GM18520 (cell line): Measurements from ENCODE around the gene MRPL58.
"Not testable (repeated sequence)": the region's sequence is repeated elsewhere in the genome, so short reads cannot be mapped to it uniquely, and the experiment has no call there.

ENCODE experiments used
- ATAC-seq: cut with Tn5 transposase; IDR thresholded peaks from one replicate; pipeline ENCODE4 v1.9.1; 2021; ENCODE audit not compliant: unreplicated experiment

Gene MRPL58

DNA sequence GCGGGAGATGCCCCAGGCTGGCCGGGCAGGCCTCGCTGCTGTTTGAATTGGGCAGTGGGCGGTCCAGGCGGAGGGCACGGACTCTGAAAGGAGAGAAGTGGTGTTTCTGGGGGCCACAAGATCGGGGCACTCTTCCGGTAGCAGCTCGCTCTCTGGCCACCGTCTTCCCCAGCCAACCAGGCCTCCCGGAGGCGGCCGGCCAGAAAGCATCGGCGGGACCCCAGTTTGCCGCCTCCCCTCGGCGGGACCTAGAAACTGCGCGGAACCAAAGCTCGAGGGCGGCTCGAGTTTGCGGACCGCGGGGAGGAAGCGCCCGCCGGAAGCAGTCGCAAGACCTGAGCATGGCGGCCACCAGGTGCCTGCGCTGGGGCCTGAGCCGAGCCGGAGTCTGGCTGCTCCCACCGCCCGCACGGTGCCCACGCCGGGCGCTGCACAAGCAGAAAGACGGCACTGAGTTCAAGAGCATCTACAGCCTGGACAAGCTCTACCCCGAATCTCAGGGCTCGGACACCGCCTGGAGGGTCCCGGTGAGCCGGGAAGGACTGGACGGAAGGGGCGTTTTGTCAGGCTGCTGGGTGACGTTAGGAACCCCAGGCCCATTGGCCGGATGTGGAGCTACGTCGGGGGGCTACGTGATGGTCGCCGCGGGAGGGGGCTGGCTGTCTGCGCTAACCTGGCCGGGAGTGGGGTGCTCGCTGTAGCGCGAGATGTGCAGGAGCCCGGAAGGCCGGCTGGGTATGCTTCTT lies at the start of gene MRPL58:
Gene MRPL58 (plus strand): TSS at position 325 of the 746 bp plus-strand sequence. CDS start 17 bp downstream, at position 342.
- peak; percentile 66 for ATAC-seq

DNA sequence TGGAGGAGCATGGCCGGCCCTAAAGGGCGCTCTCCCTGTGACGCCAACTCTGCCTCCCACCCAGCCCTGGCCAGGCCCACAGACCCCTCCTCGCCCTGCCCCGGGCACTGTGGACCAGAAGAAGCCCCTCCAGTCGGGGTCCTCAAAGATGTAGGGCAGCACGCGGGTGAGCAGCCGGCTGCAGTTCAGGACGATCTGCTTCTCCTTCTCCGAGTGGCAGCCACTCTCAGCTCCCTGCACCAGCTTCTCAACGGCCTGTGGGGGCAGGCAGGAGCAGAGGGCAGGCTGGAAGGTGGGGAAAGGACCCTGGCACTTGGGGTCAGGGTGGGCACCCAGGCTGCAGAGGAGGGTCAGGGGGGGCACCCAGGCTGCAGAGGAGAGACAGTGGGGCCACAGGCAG lies 48.8 kb upstream of the MRPL58 start:
- ATAC-seq = no peak

DNA sequence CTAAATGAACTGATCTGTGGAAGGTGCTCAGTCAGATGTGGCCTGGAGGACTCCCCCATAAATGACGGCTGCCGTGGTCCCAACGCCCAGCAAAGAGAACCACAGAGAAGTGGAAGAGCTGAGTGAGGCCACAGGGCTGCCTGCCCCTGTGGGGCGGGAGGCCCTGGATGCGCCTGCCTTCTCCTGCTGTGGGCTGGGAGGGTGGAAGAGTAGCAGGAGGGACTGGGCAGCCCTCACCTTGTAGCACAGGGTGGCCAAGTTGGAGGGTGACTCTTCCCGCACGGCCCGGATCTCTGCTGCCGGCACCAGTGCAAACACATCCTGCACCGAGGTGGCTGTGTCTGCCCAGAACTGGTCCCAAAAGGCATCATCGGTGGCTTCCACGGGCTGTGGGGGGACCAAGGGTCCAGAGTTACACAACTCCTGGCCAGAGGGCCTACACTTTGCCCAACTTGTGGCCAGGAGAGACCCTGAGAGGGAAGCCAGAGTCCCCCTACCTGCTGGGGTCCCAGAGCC lies 48.2 kb upstream of the MRPL58 start:
- ATAC-seq = no peak

DNA sequence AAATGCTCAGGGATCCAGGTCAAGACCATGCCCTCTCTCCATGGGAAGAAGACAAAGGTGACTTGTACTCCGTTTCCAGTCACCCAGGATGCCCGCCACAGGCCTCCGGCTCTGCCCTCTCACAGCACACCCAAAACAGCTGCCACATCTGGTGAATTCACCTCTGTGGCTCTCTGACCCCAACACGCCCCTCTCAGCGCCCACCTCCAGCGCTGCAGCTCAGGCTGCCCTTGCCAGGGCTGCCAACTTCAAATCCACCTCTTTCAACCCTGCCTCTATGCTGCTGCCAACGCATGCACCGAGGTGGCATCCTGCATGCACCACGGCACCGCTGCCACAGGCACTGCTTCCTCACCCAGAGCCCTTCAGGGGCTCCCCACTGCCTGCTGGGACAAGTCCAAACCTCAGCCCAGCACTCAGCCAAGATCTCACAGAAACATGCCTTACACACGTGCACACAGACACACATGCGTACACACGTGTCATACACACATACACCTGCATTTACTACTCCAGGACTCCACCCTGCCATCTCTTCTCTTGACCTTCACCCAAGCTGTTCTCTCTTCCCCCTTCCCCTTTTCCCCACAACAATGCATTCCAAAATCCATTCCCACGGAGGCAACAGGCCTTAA lies 47.4 kb upstream of the MRPL58 start:
- no peak for ATAC-seq

DNA sequence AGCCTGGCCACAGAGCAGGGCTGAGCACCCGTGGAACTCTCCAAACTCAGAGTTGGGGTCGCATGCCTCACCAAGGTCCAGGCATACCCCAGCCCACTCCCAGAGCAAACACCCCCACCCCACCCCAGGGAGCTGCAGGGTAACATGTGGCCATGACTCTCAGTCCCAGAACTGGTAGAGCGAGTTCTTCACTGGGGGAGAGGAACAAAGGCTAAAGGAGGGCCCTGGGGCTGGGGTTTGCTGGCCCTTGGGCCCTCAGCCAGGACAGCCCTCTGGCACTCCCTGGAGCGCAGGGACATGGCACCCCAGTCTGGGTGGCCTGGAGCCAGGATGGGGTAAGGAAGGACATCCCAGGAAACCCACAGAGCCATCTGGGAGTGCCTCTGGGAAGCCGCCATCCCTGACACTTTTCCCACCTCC lies 44.1 kb upstream of the MRPL58 start:
- no peak for ATAC-seq

DNA sequence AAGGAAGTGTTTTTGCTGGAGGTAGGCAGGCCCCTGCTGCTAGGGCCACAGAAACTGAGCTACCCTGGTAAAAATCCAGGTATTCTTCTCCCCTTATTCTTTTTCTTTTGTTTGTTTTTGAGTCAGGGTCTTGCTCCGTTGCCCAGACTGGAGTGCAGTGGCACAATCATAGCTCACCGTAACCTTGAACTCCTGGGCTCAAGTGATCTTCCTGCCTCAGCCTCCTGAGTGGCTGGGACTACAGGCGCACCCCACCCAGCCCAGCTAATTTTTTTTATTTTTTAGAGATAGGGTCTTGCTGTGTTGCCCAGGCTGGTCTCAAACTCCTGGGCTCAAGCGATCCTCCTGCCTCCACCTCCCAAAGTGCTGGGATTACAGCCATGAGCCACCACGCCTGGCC lies 43.0 kb upstream of the MRPL58 start:
- ATAC-seq = not testable (repeated sequence)

DNA sequence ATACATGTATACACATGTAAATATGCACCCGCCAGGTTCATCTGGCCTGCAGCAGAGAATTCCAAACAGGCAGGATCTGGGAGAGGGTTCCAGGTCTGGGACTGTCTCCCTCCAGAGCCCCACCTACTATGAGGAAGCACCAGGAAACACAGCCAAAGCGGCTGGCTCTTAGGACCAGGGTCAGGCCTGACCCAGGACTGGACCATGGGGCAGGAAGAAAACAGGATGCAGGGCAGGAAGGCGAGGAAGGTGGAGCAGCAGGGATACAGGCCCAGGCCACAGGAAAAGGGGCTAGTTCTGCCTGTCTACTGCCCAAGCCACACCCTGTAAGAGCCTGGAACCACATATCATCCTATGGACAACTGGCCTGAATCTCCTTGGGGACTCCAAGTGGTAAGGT lies 42.1 kb upstream of the MRPL58 start:
- ATAC-seq = no peak

DNA sequence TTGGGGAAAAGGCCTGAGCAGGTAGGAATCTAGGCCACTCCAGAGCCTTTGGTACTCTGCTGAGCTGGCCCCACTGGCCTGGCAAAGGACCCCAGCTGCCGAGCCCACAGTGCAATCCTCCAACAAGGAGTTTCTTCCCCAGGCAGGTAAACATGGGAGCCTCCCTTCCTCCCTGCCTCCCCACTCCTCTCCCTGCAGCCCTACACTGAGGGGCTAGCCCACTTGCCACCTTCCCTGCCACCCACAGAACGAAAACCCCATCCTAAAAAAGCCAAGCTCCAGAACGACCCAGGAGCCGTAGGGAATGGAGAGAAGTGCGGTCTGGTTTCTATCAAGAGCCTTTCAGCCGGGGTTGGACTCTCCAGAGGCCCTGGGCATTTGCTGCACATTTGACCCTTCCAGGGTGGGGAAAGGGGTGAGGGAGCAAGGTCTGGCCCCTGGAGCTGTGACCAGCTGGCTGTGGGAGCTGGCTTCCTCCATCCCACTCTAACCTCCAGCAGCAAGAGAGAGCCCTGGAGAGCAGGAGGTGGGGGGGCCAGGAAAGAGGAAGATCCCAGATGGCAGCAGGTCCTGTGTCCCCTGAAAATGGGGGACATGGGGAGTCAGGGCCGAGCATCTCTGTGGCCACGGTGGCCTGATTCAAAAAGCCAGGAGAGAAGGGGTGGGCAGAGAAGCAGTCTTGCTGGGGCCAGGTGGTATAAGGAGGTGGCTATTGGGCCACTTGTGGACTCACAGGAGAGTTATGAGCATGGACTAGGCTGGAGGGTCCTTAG lies 41.2 kb upstream of the MRPL58 start:
- no peak for ATAC-seq

DNA sequence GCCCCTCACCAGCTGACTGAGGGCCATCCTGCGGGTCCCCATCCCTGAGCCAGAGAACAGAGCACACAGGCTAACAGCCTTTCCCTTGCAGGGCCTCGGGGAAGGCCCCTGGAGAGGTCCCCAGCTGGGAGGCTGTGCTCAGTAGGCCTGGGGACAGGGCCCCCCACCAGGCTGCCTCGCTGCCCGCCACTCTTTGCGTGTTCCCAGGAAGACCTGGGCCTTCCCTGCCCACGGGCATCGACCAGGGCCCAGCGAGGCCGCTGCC lies 40.7 kb upstream of the MRPL58 start:
- ATAC-seq = no peak

DNA sequence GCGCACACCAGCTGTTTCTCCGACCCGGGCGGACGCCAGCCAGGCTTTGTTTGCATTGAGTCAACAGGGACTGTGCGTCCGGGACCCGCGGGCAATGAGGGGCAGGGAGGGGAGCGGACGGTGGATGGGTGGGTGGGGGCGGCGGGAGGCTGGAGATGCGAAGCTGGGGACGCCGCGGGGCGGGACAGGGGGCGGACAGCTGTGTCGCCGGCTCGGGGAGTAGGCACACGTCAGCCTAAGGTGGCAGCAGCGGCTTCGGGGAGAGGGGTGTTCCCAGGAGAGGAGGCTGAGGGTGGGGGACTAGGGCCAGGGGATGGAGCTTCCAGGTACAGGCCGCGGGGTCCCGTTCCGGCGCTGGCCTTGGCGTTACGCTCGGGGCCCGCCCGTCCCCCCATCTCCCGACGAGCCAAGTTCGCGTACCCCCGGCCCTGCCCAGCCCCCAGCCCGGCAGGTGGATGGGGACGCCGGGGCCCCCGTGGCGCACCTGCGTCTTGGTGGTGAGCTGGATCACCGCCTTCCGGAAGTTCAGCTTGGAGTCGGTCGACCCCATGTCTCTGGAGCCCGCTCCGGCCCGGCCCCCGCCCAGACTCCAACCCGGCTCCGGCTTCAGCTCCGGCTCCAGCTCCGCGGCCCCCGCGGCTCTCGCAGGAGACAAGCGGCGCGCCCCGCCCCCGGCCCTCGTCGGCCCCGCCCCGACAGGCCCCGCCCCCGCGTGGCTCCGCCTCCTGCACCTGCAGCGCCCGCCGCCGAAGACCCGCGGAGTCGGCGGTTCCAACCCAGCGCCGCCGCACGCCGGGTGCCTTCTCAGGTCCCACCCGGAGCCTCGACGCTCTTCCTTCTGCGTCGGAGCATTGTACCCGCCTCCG lies 40.1 kb upstream of the MRPL58 start, which contains the start of gene HID1:
Gene HID1 (minus strand): TSS at position 653 of the 866 bp plus-strand sequence. CDS start 103 bp downstream, at position 550.
- ATAC-seq = no peak

DNA sequence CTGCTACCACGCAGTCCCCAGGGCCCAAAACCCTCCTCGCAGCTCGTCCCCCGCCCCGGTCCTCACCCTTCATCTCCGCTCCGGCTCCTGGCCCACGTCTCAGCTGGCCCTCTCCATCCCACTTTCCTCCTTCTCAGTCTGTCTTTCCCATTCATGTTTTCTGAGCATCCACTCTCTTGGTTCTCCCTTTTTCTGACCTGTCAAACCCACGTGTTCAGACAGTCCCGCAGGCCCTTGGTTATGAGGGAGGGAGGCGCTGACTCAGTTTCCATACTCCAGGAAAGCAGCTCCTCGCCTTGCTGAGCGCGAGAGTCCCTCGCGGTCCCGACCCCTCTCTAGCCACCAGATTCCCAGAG lies 39.5 kb upstream of the MRPL58 start:
- no peak for ATAC-seq

DNA sequence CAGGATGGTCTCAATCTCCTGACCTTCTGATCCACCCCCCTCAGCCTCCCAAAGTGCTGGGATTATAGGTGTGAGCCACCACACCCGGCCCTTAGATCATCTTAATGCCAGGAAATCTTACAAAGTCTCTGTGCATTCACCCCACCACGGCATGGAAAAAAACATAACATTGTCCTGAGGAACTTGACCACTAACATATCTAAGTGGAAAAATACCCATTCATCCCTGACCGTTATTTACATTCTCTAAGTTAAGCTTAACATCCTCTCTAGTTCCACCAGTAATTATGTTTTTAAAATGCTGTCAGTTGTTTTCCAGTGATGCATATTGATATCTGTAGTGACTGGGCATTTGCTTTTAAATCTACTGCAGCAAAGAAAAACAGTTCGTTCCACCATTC lies 36.5 kb upstream of the MRPL58 start:
- ATAC-seq = no peak

DNA sequence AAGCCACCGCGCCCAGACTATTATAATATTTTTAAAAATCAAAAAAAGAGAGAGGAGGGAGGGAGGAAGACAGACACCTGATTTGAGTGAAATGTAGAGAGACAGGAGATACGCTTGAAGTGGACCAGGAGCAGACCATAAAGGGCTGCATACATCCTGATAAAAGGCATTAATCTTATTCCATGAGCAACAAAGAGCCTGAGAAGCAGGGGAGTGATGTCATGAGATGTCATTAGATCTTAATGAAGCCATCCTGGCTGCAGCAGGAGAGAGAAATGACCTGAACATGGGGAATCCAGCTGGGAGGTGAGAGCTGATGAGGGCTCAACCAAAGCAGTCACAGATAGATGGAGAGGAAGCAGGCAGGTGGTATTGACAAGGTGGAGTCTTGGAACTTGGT lies 34.7 kb upstream of the MRPL58 start:
- ATAC-seq = no peak

DNA sequence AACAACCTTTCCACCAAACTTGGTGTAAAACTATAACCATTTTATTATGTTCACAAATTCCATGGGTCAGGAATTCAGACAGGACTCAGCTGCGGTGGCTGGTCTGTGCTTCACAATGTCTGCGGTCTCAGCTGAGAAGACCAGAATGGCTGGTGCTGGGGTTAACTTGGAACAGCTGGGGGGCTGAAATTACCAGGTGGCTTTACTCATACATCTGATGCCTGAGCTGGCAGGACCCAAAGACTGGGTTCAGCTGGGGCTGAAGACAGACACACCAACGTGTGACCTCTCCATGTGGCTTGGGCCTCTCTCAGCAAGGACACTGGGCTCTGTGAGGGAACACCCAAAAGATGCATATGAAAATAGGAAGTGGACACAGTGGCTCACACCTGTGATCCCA lies 34.2 kb upstream of the MRPL58 start:
- no peak for ATAC-seq

DNA sequence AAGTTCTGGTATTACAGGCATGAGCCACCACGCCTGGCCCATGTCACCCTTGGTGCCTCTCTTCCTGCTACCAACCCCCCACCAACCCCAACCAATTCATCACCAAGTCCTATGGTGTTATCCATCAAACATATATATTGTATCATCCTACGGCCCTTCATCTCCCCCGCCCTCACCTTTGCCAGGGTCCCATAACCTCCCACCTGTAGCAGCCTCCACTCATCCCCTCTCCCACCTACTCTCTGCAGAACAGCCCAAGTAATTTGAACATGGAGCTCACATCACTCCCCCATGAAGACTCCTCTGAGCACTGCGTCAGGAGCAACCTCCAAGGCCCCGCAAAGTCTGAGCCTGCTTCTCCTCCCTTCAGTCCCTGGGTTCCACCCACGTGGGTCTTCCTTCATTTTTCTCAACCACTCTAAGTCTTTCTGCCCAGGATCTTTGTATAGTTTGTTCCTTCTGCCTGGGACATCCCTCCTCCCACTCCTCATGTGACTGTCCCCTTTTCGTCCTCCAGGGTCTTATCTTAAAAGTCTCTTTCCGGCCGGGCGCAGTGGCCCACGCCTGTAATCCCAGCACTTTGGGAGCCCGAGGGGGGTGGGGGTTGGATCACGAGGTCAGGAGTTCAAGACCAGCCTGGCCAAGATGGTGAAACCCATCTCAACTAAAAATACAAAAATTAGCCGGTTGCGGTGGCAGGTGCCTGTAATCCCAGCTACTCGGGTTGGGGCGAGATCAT lies 32.9 kb upstream of the MRPL58 start:
- no peak for ATAC-seq

DNA sequence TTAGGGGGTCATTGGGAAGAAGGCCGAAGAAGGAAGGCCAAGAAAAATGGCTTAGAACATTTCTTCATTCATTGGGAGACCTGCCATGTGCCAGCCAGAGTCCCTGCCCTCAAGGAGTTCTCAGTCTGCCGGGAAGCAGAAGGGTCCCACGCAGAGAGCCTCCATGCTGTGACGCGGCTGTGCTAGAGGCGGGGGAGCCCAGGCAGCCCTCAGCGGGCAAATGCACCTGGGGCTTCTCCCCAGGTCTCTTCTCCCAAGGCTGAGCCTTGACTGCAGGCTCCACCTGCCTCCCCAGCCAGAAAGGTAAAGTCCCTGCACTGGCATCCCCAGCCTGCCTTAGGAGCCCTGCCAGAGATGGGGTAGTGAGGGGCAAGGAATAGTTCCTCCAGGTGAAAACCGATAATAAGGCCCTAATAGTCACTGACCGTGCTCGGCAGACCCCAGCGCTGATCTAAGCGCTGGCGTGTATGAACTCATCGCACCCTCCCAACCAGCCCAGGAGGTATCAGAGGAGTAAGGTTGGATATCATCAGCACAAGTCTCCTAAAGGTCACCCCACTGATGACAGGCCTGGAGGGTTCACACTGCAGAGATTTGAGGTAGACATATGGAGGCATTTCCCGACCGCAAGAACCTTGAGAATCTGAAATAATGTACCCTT lies 31.0 kb upstream of the MRPL58 start:
- ATAC-seq = no peak

DNA sequence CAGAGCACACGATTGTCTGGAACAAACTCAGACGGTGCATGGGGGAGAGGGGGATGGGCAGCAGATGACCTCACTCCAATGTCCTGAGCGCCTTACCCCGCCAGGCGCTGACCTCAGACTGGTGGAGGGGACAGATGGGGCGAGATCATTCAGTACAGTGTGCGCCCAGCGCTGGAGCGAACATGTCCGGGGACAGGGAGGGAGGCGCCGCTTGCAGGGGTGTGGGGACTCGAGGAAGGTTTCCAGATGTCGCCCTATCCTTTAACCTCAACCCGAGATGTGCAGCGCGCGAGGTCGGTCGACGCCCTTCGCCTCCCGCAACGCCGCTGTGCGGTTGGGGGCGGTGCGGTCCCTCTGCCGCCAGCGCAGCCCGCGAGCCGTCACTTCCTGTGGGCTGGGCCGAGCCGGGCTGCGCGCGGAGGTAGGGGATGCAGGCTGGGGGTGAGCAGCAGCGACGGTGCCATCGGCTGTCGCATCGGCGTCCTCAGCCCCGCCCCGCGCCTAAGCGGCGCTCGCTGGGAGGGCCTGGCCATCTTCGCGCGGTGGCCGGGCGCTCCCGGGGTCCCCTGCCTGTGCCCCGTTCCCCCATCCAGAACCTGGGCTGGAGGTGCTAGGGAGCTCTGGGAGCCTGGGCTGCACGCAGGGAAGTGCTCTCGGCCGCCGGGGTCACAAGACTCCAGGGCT lies 30.3 kb upstream of the MRPL58 start:
- ATAC-seq = no peak

DNA sequence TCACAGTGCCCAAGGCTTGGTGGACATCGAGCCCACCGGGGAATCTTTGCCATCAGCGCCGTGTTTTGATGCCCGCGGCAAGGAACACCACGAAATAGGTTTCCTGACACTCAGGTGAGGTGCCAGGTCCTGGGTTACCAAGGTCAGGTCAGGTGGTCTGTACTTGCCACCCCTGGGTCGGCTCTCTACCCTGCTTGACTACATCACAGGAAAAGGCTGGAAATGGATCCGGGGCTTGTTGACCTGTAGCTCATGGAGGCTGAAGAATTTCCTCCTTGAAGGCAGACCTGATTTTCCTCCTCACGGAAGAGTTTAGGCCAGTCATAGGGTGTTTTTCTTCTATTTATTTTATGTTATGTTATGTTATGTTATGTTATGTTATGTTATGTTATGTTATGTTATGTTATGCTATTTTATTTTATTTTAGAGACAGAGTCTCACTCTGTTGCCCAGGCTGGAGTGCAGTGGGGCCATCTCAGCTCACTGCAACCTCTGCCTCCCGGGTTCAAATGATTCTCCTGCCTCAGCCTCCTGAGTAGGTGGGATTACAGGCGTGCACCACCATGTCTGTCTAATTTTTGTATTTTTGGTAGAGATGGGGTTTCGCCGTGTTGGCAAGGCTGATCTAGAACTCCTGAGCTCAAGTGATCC lies 29.7 kb upstream of the MRPL58 start:
- ATAC-seq = not testable (repeated sequence)

DNA sequence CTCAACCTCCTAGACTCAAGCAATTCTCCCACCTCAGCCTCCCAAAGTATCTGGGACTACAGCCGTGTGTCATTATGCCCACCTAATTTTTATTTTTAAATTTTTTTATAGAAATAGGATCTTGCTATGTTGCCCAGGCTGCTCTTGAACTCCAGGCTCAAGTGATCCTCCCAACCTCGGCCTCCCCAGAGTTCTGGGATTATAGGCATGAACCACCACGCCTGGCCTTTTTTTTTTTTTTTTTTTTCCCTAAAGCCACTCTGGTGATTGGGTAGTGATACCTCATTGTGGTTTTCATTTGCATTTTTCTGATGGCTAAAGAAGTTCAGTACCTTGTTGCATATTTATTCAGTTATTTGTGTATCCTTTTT lies 26.3 kb upstream of the MRPL58 start:
- no peak for ATAC-seq
